GM18909 (cell line): ENCODE data around the gene CHST1.
A peak's percentile ranks its signal among the peaks of the same experiment; 100 is the strongest.

ENCODE experiments used
- ATAC-seq: cut with Tn5 transposase; IDR thresholded peaks from one replicate; pipeline ENCODE4 v1.9.1; 2021; ENCODE audit warnings: mild to moderate bottlenecking; ENCODE audit not compliant: unreplicated experiment, poor library complexity

The CHST1 gene

DNA sequence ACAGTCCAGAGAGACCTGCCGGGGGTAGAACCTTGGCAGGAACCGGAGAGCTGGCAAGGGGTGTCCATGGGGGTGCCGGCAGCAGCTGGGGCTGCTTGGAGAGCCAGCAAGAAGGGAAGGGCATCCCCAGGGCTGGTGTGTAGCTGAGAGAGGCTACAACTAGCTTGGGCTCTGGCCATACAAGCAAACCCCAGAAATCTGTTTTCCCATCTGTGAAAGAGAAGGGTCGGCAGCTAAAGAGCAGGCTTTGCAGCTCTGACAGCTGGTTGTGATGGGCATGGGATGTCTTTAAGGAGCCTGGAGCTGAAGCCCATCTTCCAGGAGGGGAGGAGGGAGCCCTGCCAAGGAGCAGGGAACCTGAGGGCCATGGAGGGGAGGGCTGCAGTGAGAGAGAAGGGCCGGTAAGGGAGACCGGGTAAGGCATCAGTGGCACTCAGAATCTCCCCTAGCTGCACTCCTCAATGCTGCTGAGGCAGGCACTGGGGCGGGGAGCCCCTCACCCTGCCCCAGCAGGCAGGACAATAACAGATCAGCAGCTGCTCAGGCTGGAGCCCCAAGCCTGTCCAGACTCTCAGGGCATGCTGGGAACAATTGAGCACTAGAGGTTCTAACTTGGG is 3.9 kb downstream of the CHST1 start:
- no peak for ATAC-seq

DNA sequence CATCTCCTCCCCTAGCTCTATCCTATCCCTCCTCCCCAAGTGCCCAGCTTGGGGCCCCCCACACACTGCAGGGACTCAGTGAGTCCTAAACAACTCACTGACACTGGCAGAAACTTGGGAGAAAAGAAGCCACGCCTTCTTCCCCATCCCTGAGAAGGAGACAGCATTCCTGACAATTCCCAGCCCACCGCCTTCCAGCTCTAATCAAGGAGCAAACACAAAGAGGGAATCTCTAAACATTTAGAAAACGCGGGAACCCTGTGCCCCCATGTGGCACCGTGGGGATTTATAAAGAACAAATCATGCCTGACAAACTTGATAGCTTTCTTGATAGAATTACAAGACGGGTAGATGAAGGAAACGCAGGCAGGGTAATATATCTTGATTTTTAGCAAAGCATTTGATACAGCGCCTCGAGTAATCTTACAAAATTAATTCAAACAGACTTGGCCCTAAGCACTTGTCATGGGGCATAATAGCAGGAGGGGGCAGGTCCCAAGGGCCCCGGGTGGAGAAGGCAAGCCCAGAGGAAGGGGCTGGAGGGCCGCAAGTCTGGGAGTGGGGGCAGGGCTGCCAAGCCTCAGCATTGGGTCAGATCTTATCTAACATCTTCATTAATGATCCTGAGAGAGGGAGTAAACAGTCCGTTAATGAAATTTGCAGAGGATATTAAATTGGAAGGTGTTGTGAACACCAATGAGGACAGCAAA is 4.5 kb downstream of the CHST1 start:
- ATAC-seq, result no peak

DNA sequence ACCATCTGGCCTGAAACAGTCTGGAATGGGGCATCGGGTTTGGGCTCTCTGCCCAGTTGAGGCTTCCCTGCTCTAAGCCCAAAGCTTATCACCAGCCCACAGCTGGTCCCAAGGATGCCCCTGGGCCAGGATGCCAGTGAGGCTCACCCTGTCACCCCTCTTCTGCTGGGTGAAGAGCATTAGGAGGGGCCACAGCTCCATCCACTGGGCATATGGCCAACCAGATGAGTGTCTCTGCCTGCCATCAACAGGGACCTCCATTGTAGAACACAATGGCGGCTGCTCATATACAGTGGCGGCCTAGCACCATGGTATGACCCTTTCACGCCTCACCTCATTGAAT is 5.6 kb downstream of the CHST1 start:
- ATAC-seq, result no peak

DNA sequence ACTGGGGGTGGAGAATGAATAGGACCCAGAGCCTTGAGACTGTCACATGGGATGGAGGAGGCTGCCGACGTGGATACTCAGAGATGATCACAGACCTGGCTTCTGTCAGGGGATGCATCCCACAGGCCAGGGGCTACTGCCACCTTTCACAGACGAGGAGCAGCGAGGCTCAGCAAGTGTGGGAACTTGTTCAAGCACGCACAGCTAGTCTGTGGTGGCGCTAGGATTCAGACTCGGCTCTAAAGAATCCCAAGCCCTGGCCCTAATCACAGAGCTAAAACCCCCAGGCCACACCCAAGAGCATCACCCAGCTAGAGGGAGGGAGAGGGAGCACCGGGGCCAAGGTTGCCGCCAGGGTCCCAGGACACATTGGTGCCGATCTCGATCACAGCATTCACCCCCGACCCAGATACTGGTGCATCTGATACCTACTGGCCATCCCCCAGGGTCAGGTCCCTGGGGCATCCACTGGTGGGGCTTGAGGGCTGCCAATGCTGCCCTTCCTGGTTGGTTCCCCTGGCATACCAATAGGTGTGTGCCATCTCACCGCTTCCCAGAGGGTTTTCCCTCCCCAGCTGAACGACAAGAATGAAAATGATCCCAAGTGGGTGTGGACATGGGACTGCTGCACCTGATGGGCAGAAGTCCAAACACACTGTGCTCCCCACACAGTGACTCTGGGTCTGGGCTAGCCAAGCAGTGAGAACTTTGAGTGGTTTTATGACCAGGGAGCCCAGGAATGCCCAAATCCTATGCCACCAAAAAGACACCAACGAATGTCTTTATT is 6.2 kb downstream of the CHST1 start:
- ATAC-seq, result no peak

DNA sequence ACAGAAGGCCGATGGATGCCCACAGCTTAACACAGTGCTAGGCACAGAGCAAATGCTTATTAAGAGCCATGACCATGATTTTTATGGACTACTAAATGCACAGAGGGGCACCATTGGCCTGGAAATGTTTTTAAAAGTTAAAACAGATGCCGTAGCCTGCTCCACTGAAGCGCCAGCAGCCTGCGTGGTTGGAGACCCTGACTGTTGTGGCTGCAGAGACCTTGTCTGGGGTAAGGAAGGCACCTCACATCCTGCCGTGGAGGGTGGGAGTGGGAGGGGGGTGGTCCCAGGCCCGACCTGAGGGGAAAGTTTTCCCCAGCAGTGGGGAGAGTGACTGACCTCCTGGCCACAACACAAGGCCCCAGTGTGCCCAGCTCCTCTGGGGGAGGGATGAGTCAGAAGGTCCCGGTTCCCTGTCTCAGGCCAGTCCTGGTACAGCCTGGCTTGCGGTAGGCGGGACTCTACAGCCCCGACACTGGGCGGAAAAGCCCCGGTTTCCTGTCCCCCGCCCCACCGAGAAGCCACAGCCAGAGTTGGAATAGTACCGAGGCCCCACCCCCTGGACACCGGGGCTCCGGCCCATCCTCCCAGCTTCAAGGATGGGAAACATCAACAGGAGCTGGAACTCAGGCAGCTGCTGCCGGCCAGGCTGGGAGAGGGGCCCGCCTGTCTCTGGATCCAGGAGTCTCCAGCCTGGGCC is 7.0 kb downstream of the CHST1 start:
- ATAC-seq, result peak; percentile 55

DNA sequence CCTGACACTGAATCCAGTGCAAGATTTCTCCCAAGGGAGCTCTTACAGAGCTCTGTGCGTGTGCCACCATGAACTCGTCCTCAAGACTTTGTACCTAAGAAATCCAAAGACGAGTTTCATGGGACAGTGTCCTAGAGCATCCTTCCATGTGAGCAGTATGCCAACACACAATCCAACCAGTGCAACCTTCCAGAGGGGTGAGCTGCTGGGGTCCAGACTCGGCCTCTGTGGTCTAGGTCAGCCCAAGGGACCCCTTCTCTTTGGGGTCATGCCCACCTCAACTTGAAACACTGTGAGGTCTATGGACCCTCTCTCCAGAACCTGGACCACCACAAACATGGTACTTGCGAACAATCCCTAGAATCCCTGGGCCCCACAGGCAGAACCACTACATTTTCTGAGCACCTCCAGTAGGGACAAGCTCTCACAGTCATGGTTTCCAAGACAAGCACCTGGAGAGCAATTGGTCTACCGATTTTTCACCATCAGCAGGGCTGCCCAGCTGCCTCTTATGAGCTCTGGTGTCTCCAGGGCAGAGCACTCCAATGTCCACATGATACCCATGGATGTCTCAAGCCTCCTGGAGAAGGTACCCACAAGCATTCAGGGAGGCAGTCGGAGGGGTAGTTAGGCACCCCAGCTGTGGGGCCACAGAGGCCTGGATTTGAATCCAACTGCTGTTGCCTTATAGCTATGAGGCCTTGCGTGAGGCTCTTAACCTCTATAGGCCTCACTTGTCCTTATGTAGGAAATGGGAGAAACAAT is 7.7 kb downstream of the CHST1 start:
- no peak for ATAC-seq

DNA sequence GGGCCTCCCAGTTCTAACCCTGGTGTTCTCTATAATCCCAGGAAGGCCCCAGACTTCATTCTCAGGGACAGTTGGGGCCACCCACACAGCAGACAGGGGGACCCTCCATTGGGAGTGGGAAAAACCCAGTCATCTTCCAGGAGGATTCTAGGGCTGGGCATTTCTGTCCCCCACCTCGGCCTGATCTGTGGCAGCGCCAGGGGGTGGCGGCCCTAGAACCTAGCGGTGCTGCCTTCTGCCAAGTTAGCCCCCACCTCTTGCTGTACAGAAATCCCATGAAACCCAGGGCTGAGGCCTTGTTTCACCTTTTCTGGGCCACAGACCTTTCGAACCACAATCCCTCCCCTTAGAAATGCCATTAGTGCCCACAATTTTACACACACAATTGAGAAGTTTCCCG is 9.6 kb downstream of the CHST1 start:
- ATAC-seq, result no peak

DNA sequence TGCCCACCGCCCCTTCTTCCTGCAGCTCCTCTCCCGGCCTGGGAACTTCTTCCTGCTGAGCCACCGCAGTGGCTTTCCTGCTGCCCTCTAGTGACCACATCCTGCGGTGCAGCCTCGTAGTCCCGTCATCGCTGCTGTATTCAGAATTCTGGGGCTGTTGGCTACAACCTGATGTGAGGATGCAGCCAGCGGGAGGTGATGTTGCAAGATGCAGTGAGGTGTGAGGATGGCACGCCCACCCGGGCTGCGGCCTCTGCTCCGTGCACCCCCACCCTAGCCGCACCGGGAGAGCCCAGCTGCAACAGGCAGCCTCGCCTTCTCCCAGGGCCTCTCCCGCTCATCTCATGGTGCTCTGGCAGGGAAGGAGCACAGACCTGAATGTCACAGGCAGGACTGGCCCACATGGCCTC is 10.1 kb downstream of the CHST1 start:
- no peak for ATAC-seq

DNA sequence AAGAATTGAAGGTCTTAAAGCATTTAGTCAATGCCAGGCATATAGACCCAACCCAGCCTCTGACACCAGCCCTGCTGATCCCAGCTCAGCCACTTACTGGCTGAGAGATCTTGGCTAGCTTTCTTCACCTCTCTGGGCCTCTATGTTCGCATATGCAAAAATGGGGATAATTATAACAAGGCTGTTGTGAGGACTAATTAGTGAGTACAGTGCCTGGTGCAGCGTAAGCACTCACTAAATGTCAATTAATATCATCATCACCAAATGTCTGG is 10.5 kb downstream of the CHST1 start:
- no peak for ATAC-seq

DNA sequence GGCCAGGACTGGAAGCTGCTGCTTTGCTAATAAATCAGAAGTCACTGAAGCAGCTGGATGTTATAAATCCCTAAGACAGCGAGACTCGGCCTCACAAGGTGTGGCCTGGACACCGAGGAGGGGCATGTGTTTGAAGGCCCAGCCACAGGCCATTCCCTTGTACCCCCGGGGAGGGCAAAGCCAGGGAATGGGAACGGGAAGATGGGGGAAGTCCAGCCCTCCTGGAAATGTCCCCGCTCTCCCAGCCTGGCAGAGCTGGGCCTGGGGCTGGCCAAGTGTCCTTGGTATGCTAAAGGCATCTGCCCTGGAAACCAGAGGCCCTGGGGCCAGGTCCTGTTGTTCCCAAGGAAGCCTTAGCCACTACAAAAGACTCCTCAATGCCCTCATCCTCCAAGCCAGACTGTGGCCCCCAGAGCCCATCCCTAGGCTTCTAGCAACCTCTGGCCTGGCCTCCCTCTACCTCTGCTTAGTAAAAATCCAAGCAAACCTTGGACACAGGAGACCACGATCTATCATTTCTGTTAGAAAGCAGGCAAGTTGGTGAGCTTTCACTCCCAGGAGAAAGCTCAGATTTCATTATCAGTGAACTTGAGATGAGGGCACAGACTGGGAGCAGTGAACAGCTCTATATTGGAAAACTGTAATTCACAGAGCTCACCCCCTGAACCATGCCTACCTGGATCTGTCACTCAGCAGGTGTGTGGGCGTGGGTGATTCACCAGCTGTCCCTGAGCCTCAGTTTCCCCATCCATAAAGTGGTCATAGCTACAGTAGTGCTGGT is 11.0 kb downstream of the CHST1 start:
- no peak for ATAC-seq

DNA sequence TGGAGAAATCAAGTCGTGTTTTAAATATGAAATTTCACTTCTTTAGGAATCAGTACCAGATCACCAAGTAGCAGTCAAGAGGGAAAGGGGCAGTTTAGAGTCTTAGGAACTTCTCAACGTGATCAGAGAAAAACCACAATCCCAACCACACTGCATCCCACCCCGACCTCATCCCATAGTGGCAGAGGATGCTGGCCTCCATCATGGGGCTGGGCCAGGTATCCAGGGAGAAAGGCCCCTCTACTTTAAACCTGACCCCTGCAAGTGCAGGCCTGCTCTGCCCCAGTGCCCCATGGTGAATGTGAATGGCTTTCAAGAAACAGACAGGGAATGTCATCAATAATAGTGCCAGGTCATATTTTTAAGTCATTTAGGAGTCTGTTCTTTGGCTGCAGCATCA is 12.1 kb downstream of the CHST1 start:
- no peak for ATAC-seq

DNA sequence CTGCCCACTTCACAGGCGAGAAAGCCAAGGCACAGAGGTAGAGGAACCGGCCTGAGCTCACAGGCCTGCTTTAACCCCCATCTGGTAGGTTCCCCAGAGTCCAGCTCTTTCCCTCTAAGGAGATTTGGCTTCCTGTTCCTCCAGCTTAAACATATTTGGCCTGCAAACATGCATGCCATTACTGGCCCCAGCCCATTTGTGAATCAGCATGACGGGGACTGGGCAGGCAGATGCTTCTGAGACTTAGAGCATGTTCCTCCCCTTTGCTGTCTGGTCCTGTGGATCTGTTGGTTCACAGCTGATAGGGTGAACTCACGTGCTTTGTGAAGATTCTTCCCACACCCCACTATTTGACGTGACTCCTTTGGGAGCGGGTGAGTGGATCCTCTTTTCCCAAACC is 12.6 kb downstream of the CHST1 start:
- no peak for ATAC-seq

DNA sequence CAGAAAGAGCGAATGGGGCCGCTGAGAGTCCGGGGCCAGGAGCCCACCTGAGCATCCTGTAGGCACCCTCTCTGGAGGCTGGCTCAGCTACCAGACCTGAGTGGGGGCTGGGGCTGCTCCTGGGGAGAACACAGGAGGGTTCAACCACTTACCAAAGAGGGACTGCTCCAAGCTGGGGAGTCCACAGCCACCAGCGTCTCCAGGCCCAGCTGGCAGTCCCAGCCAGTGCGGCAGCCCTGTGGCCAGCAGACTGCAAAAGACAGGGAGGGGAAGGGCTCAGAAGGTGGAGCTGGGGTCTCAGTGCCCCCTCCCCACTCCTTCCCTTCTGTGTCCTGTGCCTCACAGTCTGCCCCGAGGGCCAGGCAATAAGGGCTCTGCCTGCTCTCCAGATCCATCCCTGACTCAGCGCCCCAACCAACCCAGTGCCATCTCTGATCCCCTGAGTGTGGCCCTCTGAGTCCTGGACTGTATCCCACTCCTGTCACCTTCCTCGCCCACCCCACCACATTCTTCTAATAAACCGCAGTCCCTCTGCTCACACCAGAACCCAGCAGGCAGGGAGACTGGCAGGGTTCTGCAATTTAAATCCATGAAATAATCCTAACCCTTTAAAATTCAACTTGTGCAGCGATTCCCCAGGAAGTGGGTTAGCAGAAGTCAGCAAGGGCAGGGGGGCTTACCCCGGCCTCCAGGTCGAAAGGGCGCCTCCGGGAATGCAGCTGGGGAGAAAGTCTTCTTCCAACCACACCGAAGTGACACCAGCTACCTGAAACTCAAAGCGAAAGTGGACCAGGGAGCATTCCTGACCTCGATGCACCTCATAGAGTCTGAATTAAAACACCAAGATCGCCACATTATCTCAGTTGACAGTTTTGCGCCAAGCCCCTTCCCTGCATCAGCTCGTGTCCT is 13.3 kb downstream of the CHST1 start:
- no peak for ATAC-seq

DNA sequence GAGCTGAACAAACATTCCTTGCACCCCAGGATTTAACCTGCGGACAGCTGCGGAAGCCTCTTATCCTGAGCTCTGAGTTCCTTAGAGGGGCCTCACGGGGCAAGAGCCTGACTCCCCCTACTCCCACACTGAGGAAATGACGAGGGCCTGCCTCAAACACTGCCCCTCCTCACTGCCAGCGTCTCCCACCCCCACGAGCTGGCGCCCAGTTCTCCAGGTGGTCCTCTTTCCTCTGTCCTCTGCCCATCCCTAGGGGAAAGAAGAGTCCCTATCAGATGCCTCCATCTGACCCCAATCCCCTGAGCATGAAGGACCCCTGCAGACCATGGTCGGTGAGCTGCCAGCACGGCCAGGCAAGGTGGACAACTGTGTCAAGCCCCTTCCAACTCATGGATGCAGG is 14.3 kb downstream of the CHST1 start:
- ATAC-seq, result no peak

DNA sequence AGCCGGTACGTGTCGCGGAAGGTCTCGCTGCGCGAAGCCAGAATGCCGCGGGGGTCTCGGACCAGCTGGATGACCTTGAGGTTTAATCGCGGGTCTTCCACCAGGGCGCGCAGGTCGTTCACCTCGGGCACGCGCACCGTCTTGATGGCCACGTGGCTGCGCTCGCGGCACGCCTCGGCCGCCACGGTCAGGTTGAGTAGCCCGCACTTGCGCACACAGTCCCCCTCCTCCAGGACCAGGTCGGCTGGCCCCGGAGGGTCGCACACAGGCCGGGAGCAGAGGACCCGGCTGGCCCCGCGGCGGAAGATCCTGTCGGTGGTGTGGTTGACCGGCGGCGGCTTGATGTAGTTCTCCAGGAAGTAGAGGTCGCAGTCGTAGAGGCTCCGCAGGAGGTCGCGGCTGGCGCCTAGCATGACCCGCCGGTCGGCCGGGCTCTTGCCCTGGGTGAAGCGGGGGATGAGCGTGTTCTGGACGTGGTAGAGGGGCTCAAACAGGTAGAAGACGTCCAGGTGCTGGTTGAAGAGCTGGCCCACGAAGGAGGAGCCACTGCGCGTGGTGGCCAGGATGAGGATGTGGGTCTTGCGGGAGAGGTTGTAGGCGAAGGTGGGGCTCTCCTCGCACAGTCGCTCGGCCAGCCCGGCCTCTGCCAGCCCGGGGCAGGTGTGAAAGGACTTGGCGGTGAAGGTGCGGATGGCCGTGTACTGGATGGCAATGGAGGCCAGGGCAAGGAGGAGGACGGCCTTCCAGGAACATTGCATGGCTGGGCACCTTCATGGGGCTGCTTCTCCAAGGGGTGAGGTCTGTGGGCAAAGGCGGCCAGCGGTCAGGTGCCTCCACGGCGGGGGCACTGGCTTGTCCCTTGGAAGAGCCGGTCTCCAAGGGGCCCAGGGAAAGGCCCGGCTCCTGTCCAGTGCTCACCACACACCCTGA is 15.0 kb downstream of the CHST1 start:
- ATAC-seq, result no peak

DNA sequence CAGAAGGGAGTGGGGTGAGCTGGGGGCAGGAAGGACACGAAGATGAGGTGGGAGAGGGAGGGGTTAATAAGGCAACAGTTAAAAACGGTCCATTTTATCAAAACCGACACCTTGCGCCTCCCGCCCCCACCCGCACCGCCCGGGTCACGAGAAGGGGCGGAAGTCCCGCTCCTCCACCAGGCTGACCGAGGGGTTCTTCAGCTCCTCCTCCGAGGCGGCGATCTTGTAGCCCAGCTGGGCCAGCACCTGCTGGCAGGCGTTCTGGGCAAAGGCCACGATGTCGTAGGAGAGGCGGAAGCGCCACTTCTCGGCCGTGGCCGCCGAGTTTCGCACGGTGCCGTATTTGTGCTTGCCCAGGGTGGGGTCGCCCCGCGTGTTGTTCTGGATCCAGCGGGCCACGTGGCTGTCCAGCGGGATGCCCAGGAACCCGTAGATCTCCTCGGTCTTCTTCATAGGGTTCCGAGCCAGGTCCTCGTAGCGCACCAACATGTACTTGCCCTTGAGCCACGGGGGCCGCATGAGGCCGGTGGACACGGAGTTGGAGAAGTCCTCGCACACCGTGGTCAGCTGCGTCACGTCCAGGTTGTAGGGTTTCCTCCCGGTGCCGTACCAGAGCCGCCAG is 15.8 kb downstream of the CHST1 start:
- ATAC-seq, result no peak

DNA sequence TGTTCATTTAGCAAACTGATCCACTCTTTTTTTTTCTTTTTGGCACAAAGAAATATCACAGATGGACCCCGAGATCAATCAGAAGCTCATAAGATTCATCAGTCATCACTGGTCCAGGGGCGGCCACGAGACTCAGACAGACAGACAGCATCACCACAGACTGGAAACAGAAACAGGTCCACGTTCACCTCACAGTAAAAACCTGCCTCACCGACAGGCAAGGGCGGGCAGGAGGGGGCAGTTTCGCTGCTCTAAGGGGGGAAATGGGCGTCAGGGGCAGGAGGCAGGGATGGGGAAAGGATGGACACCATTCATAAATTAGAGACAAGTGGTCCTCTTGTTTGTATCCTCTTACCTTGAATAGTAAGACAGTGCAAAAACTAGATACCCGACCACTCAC is 16.5 kb downstream of the CHST1 start:
- no peak for ATAC-seq
